ENCODE data around the gene ATP5PD.

Gene ATP5PD

DNA sequence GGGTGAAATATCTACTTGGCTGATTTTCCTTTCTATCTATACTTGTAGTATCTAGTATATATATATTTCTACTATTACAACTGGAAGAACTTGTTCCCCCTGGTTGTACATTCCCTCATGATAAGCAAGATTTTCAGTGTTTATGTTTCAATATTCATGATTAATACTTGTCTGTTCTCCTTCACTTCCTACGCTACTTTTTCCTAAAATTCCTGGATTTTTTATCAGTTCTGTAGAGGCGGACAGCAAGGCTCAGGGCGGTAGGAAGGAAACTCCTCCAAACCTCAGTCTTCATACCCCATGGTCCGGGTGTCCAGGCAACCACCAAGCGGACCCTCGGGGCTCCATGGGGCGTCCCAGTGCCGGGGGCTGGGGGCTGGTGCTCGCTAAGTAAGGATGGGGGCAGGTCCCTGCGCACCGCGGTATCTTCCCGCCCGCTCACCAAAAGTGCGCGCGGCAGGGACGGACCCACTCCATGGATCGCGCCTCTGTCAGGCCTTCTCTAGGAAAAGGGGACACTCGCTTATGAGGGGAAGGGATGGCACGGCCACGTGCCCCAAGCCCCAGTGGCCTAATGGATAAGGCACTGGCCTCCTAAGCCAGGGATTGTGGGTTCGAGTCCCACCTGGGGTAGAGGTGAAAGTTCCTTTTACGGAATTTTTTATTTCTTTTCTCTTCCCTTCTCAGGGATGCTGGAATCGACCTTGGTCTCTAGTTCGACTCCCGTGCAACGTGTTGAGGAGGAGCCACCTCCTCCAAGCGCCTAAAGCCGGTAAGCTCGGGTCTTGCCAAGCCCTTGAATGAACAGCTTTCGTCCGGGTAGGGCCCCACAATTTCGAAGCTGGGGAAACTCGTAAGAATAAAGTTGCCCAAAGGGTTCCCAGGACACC, 13.2 kb downstream of the ATP5PD start (continued):
- TF ChIP-seq ZNF624 (tag by site-specific recombination; IDR thresholded peaks at IDR 0.05), result no peak
- no peak for TF ChIP-seq ZNF155 (tag by site-specific recombination; IDR thresholded peaks at IDR 0.05)
- TF ChIP-seq ZNF518A (tag by site-specific recombination; conservative IDR thresholded peaks at IDR 0.05; ENCODE audit: low read depth), result no peak
- TF ChIP-seq ZBTB20 (tag by site-specific recombination; IDR thresholded peaks at IDR 0.05), result no peak
- TF ChIP-seq ZNF76 (tag by site-specific recombination; IDR thresholded peaks at IDR 0.05; ENCODE audit: borderline replicate concordance, low read depth), result peak; percentile 64; the same call in 1 of the 2 replicates
- TF ChIP-seq ZNF311 (tag by site-specific recombination; IDR thresholded peaks at IDR 0.05; ENCODE audit: borderline replicate concordance), result no peak
- TF ChIP-seq ZNF664 (tag by site-specific recombination; IDR thresholded peaks at IDR 0.05), result no peak
- TF ChIP-seq KLF8 (tag by site-specific recombination; IDR thresholded peaks at IDR 0.05), result 0 out of 2 replicates have a peak, but pooled peaks have one; percentile 38
- no peak for TF ChIP-seq ZNF350 (tag by site-specific recombination; IDR thresholded peaks at IDR 0.05)
- TF ChIP-seq SP3 (tag by site-specific recombination; IDR thresholded peaks at IDR 0.05), result peak; percentile 53
- TF ChIP-seq ZNF621 (tag by site-specific recombination; IDR thresholded peaks at IDR 0.05), result no peak
- TF ChIP-seq, protein P1, sequence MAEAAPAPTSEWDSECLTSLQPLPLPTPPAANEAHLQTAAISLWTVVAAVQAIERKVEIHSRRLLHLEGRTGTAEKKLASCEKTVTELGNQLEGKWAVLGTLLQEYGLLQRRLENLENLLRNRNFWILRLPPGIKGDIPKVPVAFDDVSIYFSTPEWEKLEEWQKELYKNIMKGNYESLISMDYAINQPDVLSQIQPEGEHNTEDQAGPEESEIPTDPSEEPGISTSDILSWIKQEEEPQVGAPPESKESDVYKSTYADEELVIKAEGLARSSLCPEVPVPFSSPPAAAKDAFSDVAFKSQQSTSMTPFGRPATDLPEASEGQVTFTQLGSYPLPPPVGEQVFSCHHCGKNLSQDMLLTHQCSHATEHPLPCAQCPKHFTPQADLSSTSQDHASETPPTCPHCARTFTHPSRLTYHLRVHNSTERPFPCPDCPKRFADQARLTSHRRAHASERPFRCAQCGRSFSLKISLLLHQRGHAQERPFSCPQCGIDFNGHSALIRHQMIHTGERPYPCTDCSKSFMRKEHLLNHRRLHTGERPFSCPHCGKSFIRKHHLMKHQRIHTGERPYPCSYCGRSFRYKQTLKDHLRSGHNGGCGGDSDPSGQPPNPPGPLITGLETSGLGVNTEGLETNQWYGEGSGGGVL (tag by site-specific recombination; IDR thresholded peaks at IDR 0.05), result no peak
- 0 out of 2 replicates have a peak, but pooled peaks have one; percentile 41 for TF ChIP-seq ZNF596 (tag by site-specific recombination; IDR thresholded peaks at IDR 0.05)
- no peak; the same call in 1 of the 2 replicates for TF ChIP-seq ZNF777 (tag by site-specific recombination; IDR thresholded peaks at IDR 0.05; ENCODE audit: borderline replicate concordance)
- TF ChIP-seq ZNF548 (tag by site-specific recombination; IDR thresholded peaks at IDR 0.05), result no peak
- TF ChIP-seq ATF2 (tag by site-specific recombination; IDR thresholded peaks at IDR 0.05; ENCODE audit: low read depth), result no peak
- no peak for TF ChIP-seq ZNF791 (tag by site-specific recombination; IDR thresholded peaks at IDR 0.05)
- TF ChIP-seq, protein P2, sequence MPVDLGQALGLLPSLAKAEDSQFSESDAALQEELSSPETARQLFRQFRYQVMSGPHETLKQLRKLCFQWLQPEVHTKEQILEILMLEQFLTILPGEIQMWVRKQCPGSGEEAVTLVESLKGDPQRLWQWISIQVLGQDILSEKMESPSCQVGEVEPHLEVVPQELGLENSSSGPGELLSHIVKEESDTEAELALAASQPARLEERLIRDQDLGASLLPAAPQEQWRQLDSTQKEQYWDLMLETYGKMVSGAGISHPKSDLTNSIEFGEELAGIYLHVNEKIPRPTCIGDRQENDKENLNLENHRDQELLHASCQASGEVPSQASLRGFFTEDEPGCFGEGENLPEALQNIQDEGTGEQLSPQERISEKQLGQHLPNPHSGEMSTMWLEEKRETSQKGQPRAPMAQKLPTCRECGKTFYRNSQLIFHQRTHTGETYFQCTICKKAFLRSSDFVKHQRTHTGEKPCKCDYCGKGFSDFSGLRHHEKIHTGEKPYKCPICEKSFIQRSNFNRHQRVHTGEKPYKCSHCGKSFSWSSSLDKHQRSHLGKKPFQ (tag by site-specific recombination; IDR thresholded peaks at IDR 0.05), result no peak
- TF ChIP-seq, protein P3, sequence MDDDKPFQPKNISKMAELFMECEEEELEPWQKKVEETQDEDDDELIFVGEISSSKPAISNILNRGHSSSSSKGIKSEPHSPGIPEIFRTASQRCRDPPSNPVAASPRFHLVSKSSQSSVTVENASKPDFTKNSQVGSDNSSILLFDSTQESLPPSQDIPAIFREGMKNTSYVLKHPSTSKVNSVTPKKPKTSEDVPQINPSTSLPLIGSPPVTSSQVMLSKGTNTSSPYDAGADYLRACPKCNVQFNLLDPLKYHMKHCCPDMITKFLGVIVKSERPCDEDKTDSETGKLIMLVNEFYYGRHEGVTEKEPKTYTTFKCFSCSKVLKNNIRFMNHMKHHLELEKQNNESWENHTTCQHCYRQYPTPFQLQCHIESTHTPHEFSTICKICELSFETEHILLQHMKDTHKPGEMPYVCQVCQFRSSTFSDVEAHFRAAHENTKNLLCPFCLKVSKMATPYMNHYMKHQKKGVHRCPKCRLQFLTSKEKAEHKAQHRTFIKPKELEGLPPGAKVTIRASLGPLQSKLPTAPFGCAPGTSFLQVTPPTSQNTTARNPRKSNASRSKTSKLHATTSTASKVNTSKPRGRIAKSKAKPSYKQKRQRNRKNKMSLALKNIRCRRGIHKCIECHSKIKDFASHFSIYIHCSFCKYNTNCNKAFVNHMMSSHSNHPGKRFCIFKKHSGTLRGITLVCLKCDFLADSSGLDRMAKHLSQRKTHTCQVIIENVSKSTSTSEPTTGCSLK (tag by site-specific recombination; IDR thresholded peaks at IDR 0.05), result no peak
- TF ChIP-seq ZBTB10 (tag by site-specific recombination; IDR thresholded peaks at IDR 0.05), result no peak; the same call in 1 of the 2 replicates
- peak; percentile 94 for TF ChIP-seq ZNF660 (tag by site-specific recombination; IDR thresholded peaks at IDR 0.05)
- TF ChIP-seq ZNF843 (tag by site-specific recombination; IDR thresholded peaks at IDR 0.05), result no peak
- no peak for TF ChIP-seq ZBTB1 (tag by site-specific recombination; IDR thresholded peaks at IDR 0.05)
- TF ChIP-seq REPIN1 (tag by site-specific recombination; IDR thresholded peaks at IDR 0.05; ENCODE audit: low read depth), result no peak
